Naive thymus-derived CD8-positive, alpha-beta T cell (primary cell): ENCODE measurements around the gene EID1. TPM values are rescaled to one million over a fixed set of nuclear protein-coding genes. Genes with fewer than 3 reads are reported as not detected.
"Not testable (repeated sequence)": the region's sequence is repeated elsewhere in the genome, so short reads cannot be mapped to it uniquely, and the experiment has no call there.

ENCODE experiments used
- ATAC-seq, 2 donors: fragments of 150-1000 bp; cut with Tn5 transposase in 1 of 2; sonication (Bioruptor Pico), chemical (Tn5 transposase) in 1 of 2; 1 replicate in 1 of 2; 2 replicates in 1 of 2; pipeline ENCODE4 v1.10.0; 2021; ENCODE audit warnings: mild to moderate bottlenecking in 2 of 2, moderate library complexity in 2 of 2
- POLR2A ChIA-PET: fragments of 350-600 bp; sonication (Branson Sonifier 250); formaldehyde crosslinking; loops from one replicate; lab custom pipeline; 2021; ENCODE audit warnings: antibody characterized with exemption; lab: Charles Lee
- DNase-seq, 10 donors: peaks; one replicate each; pipeline versions ENCODE4 v3.0.0 to v3.0.0-alpha.2; 2020 to 2022
- H3K27ac Mint-ChIP-seq, 10 donors: one replicate each; pipeline ENCODE4 v1.8.0; 2020 to 2022; ENCODE audit warnings: mild to moderate bottlenecking in 10 of 10, mixed read lengths in 10 of 10, moderate library complexity in 4 of 10, inconsistent platforms in 1 of 10
- H3K27me3 Mint-ChIP-seq, 5 donors: one replicate each; pipeline ENCODE4 v1.8.0; 2021 to 2022; ENCODE audit warnings: mixed read lengths in 5 of 5
- H3K36me3 Mint-ChIP-seq, 3 donors: one replicate each; pipeline ENCODE4 v1.8.0; 2020 to 2022; ENCODE audit warnings: mixed read lengths in 3 of 3, mild to moderate bottlenecking in 2 of 3, inconsistent platforms in 1 of 3
- H3K4me1 Mint-ChIP-seq, 4 donors: one replicate each; pipeline ENCODE4 v1.8.0; 2021 to 2022; ENCODE audit warnings: mixed read lengths in 4 of 4
- H3K4me3 Mint-ChIP-seq, 10 donors: one replicate each; pipeline ENCODE4 v1.8.0; 2020 to 2022; ENCODE audit warnings: mild to moderate bottlenecking in 10 of 10, mixed read lengths in 10 of 10, moderate library complexity in 6 of 10, inconsistent platforms in 1 of 10
- H3K9me3 Mint-ChIP-seq, 9 donors: one replicate each; pipeline ENCODE4 v1.8.0; 2020 to 2022; ENCODE audit warnings: mixed read lengths in 9 of 9, mild to moderate bottlenecking in 3 of 9, inconsistent platforms in 1 of 9, moderate library complexity in 1 of 9
- polyA plus RNA-seq, 3 donors: library from polyadenylated mRNA; unstranded; fragments of 300-500 nt; fragmentation: Illumina TruSeq; gene quantifications; one replicate each; pipeline ENCODE4 v1.2.3, GENCODE V29; 2021
- total RNA-seq, 8 experiments: library from RNA in 2 of 8; stranded (reverse) in 2 of 8; gene quantifications; one replicate each; pipeline ENCODE4 v1.2.3 and lab custom pipeline; 2021 to 2026

The EID1 gene
- total and polyA plus RNA-seq, 5 experiments from 2014 or later, result 56.6 to 172 (median 117) TPM

DNA sequence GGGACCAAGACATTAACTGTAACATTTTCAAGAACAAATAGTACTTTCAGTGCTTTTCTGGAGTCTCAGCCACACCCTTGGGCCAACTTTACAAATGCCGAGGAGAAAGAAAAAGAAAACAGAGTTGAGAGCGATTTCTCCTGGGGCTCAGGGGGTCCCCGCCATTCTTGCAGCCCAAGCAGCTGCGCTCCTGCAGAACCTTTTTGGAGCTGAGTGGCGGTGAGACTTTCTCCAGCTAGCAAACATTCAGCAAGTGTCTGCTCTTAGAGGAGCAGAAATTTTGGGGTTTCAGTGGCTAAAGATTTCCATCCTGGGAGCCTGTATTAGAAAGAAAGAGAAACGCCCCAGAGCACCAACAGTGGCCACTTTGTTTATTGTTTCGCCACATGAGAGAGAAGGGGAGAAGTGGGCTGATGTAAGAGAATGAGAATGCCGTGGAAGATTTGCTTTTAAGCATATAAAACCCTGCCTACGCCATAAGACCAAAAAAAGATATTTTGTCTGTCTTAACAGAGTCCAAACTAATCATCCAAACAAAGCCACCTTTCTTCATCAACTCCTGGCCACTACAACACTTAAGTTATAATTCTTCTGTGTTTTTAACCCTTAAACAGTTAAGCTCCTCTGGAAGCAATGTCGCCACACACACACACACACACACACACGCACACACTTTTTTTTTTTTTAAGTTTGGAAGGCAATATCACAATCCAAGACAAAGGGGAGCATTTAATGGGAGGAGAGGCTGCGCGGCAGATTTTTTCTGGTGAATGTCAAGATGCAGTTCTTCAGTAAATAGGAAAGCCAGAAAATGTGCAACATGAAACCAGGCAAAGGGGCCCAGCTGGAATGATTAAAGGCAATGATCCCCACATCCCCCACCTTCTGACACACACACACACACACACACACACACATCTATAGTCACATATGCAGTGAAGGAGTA, 19.2 kb downstream of the EID1 start:
- Mint-ChIP-seq H3K27me3 (peaks cover 8 to 26% (median 19%) of the 10 kb centered on the region in 5 donors), H3K4me3 (no peak overlapping the region), H3K27ac (no peak overlapping the region), H3K36me3 (no peaks in the 10 kb centered on the region), H3K9me3 (no peaks in the 10 kb centered on the region), H3K4me1 (peaks cover 0 to 7% (median 0%) of the 10 kb centered on the region in 4 donors)
- POLR2A ChIA-PET, result no interaction called here
- ATAC-seq (no peak), DNase-seq (no peak)

DNA sequence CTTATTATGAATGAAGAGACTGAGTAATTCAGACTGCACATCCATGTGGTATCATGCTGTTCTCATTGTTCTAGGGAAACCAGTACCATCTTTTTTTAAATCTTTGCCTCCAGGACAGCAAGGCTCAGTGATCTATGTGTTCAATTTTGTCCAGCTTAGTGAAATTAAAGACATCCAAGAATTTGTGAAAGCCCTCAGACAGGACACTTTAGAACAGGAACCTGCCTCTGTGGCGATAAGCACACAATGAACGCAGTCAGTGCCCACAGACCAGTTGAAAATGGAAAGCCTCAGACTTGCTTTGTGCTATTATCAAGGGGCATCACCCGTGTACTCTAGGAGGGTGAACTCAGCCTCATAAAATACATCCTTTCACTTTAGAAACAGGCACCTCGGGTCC, 20.1 kb downstream of the EID1 start:
- Mint-ChIP-seq H3K4me1 (peaks cover 0 to 7% (median 0%) of the 10 kb centered on the region in 4 donors), H3K9me3 (no peaks in the 10 kb centered on the region), H3K27ac (no peak overlapping the region), H3K36me3 (no peaks in the 10 kb centered on the region), H3K27me3 (peaks cover 8 to 26% (median 15%) of the 10 kb centered on the region in 5 donors), H3K4me3 (no peak overlapping the region)
- POLR2A ChIA-PET, result no interaction called here
- ATAC-seq, result no peak
- DNase-seq, result no peak

DNA sequence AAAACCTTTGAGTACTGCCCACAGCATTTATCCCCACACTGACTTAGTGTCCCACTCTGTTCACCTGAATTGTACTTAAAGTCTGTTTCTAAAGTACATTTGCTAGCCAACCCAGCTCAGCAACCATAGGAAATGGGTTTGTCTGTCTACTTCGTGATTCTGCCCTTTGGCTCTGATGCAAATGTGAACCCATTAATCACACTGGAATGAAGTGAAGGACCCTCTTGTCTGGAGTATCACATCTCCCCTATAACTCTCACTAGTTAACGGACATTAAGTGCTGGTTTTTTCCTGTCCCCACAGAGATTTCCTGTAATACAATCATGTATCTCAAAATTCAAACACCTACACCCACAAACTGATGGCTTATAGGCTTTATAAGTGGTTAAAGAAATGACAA, 20.5 kb downstream of the EID1 start:
- ATAC-seq, result no peak
- H3K27ac Mint-ChIP-seq, result no peak overlapping the region
- POLR2A ChIA-PET, result no interaction called here
- DNase-seq, result no peak
- H3K4me1 Mint-ChIP-seq, result peaks cover 0 to 7% (median 0%) of the 10 kb centered on the region in 4 donors
- H3K36me3 Mint-ChIP-seq, result no peaks in the 10 kb centered on the region
- H3K9me3 Mint-ChIP-seq, result no peaks in the 10 kb centered on the region
- H3K27me3 Mint-ChIP-seq, result peaks cover 8 to 26% (median 14%) of the 10 kb centered on the region in 5 donors
- H3K4me3 Mint-ChIP-seq, result no peak overlapping the region

DNA sequence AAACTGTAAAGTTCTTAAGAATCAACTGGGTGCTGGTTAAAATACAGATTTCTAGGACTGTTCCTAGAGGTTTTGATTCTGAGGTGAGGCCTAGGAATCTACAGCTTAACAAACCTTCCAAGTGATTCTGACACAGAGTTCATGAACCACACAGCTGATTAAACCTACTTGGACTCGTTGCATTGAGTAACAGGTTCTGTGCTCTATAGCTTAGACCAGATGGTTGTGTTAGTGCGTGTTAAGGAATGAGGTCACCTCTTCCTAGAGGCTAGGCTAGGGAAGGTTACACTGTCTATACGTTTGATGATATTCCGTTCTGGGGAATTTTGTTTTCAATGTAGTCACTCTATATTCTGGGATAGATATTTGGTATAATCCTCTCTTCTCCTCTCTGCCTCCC, 21.9 kb downstream of the EID1 start:
- ATAC-seq (no peak), DNase-seq (no peak)
- Mint-ChIP-seq H3K27me3 (peaks cover 6 to 26% (median 13%) of the 10 kb centered on the region in 5 donors), H3K36me3 (no peaks in the 10 kb centered on the region), H3K27ac (no peak overlapping the region), H3K4me1 (peaks cover 0 to 7% (median 0%) of the 10 kb centered on the region in 4 donors), H3K4me3 (no peak overlapping the region), H3K9me3 (no peaks in the 10 kb centered on the region)
- POLR2A ChIA-PET, result no interaction called here

DNA sequence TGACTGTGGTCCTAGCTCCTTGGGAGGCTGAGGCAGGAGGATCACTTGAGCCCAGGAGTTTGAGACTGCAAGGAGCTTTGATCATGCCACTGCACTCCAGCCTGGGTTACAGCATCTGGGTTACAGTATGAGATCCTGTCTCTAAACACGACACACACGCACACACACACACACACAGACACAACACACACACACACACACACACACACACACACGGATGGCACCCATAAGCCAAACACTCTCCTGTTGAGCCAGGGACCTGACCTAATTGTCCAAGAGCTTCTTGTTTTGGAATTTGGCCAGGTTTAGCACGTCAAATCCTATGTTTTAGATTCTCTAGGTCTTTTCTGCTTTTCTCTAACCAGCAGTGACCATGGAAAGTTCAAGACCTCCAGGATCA, 26.8 kb downstream of the EID1 start:
- no peak for DNase-seq
- POLR2A ChIA-PET, result no interaction called here
- Mint-ChIP-seq H3K27ac (no peak overlapping the region), H3K27me3 (no peaks in the 10 kb centered on the region), H3K36me3 (no peaks in the 10 kb centered on the region), H3K4me1 (no peaks in the 10 kb centered on the region), H3K4me3 (no peak overlapping the region), H3K9me3 (peaks cover 0 to 4% (median 0%) of the 10 kb centered on the region in 9 donors)
- no peak for ATAC-seq

DNA sequence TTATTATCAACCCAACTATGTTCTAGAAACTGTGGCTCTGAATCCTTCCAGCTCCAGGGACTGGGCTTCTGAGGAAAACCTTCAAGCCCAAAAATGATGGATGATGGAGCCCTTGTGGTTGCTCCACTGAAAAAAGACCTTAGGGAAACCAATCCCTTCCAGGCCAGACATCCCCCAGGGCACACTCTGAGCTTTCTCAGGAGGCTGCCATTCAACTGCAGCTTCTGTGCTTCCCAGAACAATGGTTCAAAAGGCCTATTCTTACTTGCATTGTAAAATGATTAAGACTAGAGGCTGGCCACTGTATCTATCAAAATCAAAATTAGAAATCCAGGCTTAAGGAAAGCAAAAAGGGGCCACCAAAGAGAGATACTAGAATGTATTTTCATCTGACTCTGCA, 27.3 kb downstream of the EID1 start:
- no peak overlapping the region for H3K27ac Mint-ChIP-seq
- no peak overlapping the region for H3K4me3 Mint-ChIP-seq
- POLR2A ChIA-PET, result no interaction called here

DNA sequence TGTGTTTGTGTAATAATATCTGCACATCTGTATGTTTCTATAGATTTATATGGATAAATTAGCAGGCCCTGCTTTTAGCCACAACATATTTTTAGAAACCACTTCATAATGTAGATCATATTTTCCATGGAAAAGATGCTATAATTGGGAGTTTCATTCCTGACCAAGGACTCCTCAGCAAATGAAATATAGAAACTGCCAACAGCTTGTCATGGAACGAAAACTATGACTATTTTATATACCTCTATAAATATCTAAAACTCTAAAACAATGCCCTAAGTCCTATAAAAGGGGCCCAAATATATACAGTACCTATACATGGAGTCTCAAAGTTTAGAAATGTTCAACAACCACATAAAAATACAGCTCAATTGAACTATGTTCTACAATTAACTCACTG, 27.9 kb downstream of the EID1 start:
- H3K27me3 Mint-ChIP-seq, result peaks cover 0 to 4% (median 0%) of the 10 kb centered on the region in 5 donors
- DNase-seq (no peak), ATAC-seq (no peak)
- no peak overlapping the region for H3K27ac Mint-ChIP-seq
- no peak overlapping the region for H3K4me3 Mint-ChIP-seq
- H3K9me3 Mint-ChIP-seq, result peaks cover 0 to 8% (median 0%) of the 10 kb centered on the region in 9 donors
- no peaks in the 10 kb centered on the region for H3K4me1 Mint-ChIP-seq
- POLR2A ChIA-PET, result no interaction called here
- peaks cover 0 to 6% (median 0%) of the 10 kb centered on the region in 3 donors for H3K36me3 Mint-ChIP-seq

More for the DNA sequence above, 27.3 kb downstream of the EID1 start:
- no peaks in the 10 kb centered on the region for H3K4me1 Mint-ChIP-seq
- ATAC-seq, result no peak
- H3K9me3 Mint-ChIP-seq, result peaks cover 0 to 4% (median 0%) of the 10 kb centered on the region in 9 donors
- no peak for DNase-seq
- peaks cover 0 to 3% (median 0%) of the 10 kb centered on the region in 3 donors for H3K36me3 Mint-ChIP-seq
- H3K27me3 Mint-ChIP-seq, result no peaks in the 10 kb centered on the region

DNA sequence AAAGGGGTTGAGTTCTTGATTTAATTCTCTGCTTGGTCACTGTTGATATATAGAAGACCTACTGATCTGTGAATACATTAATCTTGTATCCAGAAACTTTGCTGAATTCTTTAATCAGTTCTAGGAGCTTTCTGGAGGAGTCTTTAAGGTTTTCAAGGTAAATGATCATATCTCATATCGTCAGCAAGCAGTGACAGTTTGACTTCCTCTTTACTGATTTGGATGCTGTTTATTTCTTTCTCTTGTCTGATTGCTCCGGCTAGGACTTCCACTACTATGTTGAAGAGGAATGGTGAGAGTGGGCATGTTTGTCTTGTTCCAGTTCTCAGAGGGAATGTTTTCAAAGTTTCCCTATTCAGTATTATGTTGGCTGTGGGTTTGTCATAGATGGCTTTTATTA, 31.4 kb downstream of the EID1 start:
- DNase-seq, ATAC-seq, H3K27ac Mint-ChIP-seq, H3K4me1 Mint-ChIP-seq, H3K9me3 Mint-ChIP-seq, H3K36me3 Mint-ChIP-seq, H3K4me3 Mint-ChIP-seq, POLR2A ChIA-PET: not testable (repeated sequence)
- H3K27me3 Mint-ChIP-seq, result peaks cover 0 to 13% (median 2%) of the 10 kb centered on the region in 5 donors

DNA sequence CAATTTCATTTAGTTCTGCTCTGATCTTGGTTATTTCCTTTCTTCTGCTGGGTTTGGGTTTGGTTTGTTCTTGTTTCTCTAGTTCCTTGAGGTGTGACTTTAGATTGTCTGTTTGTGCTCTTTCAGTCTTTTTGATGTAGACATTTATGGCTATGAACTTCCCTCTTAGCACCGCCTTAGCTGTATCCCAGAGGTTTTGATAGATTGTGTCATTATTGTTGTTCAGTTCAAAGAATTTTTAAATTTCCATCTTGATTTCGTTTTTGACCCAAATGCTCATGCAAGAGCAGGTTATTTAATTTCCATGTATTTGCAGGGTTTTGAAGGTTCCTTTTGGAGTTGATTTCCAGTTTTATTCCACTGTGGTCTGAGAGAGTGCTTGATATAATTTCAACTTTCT, 32.6 kb downstream of the EID1 start:
- H3K27ac Mint-ChIP-seq, ATAC-seq, H3K4me1 Mint-ChIP-seq, POLR2A ChIA-PET, H3K4me3 Mint-ChIP-seq, H3K9me3 Mint-ChIP-seq, H3K36me3 Mint-ChIP-seq, DNase-seq: not testable (repeated sequence)
- peaks cover 0 to 18% (median 6%) of the 10 kb centered on the region in 5 donors for H3K27me3 Mint-ChIP-seq

DNA sequence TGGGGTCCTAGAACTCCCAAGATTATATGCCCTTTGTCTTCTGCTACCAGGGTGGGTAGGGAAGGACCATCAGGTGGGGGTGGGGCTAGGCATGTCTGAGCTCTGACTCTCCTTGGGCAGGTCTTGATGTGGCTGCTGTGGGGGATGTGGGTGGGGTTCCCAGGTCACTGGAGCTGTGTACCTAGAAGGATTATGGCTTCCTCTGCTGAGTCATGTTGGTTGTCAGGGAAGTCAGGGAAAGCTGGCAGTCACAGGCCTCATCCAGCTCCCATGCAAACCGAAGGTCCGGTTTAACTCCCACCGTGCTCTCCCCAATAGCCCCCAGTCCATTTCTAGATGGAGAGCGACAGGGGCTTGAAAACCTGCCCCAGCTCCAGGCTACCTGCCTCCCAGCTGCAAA, 35.2 kb downstream of the EID1 start:
- Mint-ChIP-seq H3K27me3 (peaks cover 3 to 27% (median 15%) of the 10 kb centered on the region in 5 donors), H3K4me1 (no peaks in the 10 kb centered on the region), H3K4me3 (no peak overlapping the region), H3K27ac (no peak overlapping the region), H3K9me3 (peaks cover 0 to 9% (median 0%) of the 10 kb centered on the region in 9 donors), H3K36me3 (peaks cover 0 to 6% (median 0%) of the 10 kb centered on the region in 3 donors)
- ATAC-seq (no peak), DNase-seq (no peak)
- POLR2A ChIA-PET, result no interaction called here

DNA sequence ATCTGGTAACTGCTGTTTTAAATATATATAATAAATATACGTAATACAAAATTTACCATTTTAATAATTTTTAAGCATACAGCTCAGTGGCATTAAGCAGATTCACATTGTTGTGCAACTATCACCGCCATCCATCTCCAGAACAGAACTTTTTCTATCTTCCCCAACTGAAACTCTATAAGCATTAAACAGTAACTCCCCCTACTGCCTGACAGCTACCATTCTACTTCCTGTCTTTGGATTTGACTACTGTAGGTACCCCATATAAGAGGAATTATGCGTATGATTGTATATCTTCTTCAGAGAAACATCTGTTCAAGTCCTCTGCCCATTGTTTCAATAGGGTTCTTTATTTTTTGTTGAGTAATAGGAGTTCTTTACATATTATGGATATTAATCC, 36.8 kb downstream of the EID1 start:
- DNase-seq (no peak), ATAC-seq (no peak)
- Mint-ChIP-seq H3K27ac (no peak overlapping the region), H3K9me3 (peaks cover 0 to 9% (median 0%) of the 10 kb centered on the region in 9 donors), H3K4me3 (no peak overlapping the region), H3K27me3 (peaks cover 10 to 33% (median 23%) of the 10 kb centered on the region in 5 donors), H3K36me3 (peaks cover 0 to 11% (median 0%) of the 10 kb centered on the region in 3 donors), H3K4me1 (no peaks in the 10 kb centered on the region)
- POLR2A ChIA-PET, result no interaction called here

DNA sequence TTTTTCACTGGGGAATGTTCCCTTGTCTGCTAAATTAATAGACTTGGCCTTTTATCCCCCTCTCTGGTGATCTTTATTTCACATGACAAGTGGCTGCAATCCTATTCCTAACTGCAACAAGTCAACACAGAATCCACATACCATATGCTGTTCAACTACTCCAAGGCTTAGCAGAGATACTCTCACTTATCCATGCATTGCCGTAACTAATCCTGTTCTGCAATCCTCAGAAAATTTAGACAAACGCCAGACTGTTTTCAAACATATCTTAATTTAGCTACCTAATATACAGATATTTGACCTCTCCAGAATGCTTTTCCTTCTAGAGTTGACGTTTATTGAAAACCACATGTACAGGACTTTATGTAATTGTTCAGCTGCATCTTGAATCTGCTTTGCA, 37.9 kb downstream of the EID1 start:
- Mint-ChIP-seq H3K4me3 (no peak overlapping the region), H3K36me3 (peaks cover 0 to 5% (median 0%) of the 10 kb centered on the region in 3 donors), H3K27ac (no peak overlapping the region), H3K27me3 (peaks cover 14 to 37% (median 29%) of the 10 kb centered on the region in 5 donors), H3K9me3 (peaks cover 0 to 2% (median 0%) of the 10 kb centered on the region in 9 donors), H3K4me1 (no peaks in the 10 kb centered on the region)
- ATAC-seq (no peak), DNase-seq (no peak)
- POLR2A ChIA-PET, result no interaction called here

DNA sequence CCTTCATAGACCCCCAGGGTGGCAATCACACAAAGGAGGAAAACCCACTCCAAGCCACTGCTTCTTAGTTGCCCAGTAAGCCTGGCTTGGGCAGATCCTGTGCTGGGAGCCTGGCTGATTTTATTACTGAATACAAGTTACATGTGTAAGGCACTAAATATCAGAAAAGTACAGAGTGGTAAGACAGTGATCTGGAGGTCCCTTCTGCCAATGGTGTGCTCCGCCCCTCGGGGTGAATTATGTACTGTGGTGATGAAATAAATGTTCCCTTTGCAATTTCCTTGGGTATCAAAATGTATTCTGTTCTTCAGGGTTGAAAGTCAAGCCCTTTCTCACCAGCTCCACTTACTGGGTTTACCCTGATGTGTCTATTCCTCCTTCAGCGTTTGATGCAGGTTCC, 38.8 kb downstream of the EID1 start:
- no peak overlapping the region for H3K27ac Mint-ChIP-seq
- no peak overlapping the region for H3K4me3 Mint-ChIP-seq
- H3K4me1 Mint-ChIP-seq, result no peaks in the 10 kb centered on the region
- no peak for ATAC-seq
- H3K27me3 Mint-ChIP-seq, result peaks cover 16 to 36% (median 31%) of the 10 kb centered on the region in 5 donors
- POLR2A ChIA-PET, result no interaction called here
- peaks cover 0 to 5% (median 0%) of the 10 kb centered on the region in 3 donors for H3K36me3 Mint-ChIP-seq
- DNase-seq, result no peak
- peaks cover 0 to 2% (median 0%) of the 10 kb centered on the region in 9 donors for H3K9me3 Mint-ChIP-seq
